ENCODE results near the gene SBK1.
"Not testable (repeated sequence)": the region's sequence is repeated elsewhere in the genome, so short reads cannot be mapped to it uniquely, and the experiment has no call there.

SBK1 gene

DNA sequence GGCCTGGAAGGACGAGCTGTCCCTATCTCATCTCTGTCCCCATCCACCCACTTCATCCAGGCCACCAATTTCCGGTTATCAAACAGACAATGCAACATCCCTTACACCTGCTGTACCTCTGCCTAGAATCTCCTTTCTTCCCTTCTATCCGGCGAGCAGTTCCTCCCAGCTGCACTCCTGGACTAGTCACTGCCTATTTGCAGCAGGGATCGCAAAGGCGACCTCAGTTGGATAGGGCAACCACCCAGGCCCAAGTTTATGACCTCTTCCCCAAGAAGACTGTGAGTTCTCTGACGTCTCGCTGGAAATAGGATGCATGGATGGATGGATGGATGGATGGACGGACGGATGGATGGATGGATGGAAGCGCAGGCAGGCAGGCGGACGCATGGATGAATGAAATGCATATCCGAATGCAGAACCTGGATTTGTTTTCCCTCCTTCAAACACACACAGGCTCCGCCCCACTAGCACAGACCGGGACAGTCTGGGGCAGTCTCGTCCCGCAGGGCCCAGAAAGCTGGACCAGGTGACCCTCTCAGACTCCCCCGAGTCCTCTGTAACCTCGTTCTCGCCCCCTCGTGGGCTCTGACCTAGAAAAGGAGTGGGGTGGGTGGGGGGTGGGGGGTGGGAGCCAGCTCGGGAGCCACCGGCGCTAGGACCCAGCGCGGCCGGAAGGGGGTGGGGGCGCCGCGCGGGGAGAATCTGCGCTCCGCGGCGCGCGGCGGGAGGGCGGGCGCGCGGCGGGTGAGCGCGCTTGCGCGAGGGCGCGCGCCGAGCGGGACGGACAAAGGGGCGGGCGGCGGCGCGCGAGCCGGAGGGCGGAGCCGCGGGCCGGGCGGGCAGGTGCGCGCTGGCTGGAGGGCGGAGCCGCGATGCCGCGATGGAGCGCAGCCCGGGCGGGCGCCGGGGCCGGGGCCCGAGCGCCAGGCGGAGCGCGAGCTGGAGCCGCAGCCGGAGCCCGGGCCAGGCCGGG lies at the start of gene SBK1:
Gene SBK1 (plus strand): TSS at position 875 of the 976 bp plus-strand sequence. CDS start 24,867 bp downstream, outside the sequence.
- DNase-seq, result peak in 1 of 2 experiments; percentile 54

- not testable (repeated sequence) for DNase-seq
Observed at GRCh38 chr16:28249483-28249882, 42.8 kb upstream of the SBK1 start.

- DNase-seq, result no peak
Observed at GRCh38 chr16:28250999-28251398, 41.3 kb upstream of the SBK1 start.

DNA sequence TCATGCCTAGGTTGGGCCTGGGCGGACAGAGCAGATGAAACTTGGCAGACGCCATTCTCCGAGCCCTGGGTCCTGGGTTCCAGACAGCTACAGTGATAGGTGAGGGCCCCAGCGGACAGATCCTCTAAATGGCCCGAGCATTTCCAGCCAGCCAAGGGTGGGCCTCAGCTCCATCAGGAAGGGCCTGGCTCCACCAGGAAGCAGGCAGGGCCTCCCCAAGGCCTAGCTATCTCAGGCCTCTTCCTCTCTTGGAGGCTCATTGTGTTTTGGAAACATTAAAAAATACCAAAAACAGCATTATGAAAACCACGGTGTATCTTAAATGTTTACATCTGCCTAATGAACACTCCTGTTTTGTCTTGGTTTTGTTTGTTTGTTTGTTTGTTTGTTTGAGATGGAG lies 38.2 kb upstream of the SBK1 start:
- no peak for DNase-seq

DNA sequence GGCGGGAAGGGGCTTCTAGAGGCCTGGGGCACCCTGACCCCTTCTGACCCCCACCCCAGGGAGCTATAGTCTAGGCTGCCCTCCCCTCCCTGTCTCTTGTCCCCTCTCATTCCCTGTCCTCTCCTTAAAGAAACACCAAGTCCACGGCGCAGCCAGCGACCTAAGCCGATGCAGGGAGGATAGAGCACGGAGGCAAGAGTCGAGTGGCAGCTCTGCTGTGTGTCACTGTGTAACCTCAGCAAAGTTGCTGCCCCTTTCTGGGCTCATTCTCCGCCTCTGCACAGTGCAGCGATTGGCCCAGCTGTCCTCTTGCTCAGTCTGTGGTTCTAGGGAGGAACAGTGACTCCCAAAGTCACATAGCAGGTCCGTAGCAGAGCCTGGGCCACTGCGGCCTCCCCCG lies 36.5 kb upstream of the SBK1 start:
- DNase-seq, result no peak

GRCh38 chr16:28257256-28257655 lies 35.1 kb upstream of the SBK1 start:
- no peak for DNase-seq

- peak; percentile 17 to 26 for DNase-seq
Observed at GRCh38 chr16:28258567-28258966, 33.8 kb upstream of the SBK1 start.

DNA sequence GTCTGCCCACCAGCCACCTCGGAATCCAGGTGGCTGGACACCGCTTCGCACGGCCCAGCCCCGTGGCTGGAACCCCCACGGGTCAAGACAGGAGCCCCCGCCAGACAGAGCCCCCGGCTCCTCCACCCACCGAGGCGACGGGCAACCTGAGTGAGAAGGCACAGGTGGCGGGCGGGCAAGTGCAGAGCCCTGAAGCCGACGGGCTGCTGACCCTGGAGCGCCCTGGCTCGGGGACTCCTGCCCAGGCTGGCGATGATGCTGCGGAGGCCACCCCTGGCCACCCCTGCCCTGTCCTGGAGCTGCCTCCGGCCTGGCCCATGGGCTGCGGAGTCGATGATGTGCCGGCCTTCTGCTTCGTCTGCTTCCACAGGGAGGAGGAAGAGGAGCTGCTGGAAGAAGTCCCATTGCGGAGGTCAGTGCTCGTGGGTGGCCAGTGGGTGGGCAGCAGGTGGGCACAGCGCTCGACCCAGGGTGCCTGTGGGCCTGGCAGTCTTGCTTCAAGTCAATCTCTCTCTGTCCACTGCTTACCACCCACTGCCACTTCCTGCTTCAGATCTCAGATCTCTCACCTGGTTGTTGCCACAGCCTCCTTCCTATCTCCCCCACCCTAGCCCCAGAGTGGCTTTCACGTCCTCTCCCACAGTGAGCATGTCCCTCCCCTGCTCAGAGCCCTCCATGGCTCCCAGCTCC lies 33.1 kb upstream of the SBK1 start:
- no peak for DNase-seq

DNA sequence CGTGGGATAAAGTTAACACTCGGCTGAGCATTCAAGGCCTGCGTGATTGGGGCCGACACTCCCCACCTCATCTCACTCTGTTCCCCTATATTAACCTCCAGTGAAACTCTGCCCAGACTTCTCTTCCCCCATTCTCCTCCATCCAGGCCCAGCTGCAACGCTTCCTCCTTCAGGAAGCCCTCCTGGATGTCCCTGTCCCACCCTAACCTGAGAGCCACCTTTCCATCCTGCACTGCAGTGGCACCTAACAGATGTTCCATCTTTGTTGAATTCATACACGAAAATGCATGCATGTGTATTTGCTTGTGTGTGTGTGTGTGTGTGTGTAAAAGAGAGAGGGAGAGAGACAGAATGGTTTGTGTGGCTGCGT lies 32.6 kb upstream of the SBK1 start:
- DNase-seq, result no peak

- no peak for DNase-seq
Observed at GRCh38 chr16:28260193-28260592, 32.1 kb upstream of the SBK1 start.

GRCh38 chr16:28261942-28262341 lies 30.4 kb upstream of the SBK1 start:
- peak; percentile 95 to 96 for DNase-seq

DNA sequence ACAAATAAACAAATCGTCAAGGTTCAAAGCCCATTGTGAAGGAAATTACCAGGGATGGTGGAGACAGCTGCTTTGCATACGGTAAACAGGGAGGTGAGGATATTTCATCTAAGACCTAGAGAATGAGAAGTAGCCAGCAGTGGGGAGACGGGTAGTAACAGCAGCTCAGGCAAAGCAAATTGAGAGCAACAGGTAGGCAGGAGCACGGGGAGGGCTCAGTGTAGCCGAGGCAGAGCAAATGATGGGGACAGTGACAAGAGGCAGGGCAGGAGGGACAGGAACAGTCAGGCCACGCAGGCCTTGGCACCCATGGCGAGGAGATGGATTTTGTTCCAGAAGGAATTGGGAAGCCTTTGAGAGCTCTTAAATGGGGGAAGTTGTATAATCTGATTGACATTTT lies 29.0 kb upstream of the SBK1 start:
- no peak for DNase-seq

GRCh38 chr16:28264656-28265055 lies 27.7 kb upstream of the SBK1 start:
- peak in 1 of 2 experiments; percentile 29 for DNase-seq

- no peak for DNase-seq
Observed at GRCh38 chr16:28265822-28266221, 26.5 kb upstream of the SBK1 start.

DNA sequence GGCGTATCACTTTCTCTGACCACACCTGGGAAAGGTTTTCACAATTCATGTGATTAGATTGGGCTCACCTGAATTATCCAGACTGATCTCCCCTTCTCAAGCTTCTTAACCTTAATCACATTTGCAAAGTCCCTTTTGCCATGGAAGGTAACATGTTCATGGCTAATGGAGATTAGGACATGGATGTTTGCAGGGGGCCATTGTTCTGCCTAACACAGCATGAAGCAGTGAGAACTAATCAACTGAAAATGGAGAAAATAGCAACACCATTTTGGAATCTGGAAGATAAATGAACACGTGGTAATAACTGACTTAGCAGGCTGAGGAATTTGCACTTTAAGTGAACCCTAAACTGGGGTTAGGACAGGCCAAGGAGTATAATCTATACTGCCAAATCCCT lies 25.0 kb upstream of the SBK1 start:
- DNase-seq, result no peak

DNA sequence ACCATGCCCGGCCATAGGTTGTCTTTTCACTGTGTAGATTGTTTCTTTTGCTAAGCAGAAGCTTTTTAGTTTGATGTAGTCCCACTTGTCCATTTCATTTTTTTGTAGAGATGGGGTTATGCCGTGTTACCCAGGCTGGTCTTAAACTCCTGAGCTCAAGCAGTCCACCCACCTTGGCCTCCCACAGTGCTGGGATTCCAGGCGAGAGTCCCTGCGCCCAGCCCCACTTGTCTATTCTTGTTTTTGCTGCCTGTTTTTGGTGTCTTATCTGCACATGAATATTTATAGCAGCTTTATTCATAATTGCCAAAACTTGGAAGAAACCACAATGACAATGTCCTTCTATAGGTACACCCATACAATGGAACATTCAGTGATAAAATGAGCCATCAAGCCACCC lies 18.8 kb upstream of the SBK1 start:
- no peak for DNase-seq

- DNase-seq, result no peak
Observed at GRCh38 chr16:28274676-28275075, 17.6 kb upstream of the SBK1 start.

GRCh38 chr16:28276301-28276700 lies 16.0 kb upstream of the SBK1 start:
- DNase-seq, result no peak

DNA sequence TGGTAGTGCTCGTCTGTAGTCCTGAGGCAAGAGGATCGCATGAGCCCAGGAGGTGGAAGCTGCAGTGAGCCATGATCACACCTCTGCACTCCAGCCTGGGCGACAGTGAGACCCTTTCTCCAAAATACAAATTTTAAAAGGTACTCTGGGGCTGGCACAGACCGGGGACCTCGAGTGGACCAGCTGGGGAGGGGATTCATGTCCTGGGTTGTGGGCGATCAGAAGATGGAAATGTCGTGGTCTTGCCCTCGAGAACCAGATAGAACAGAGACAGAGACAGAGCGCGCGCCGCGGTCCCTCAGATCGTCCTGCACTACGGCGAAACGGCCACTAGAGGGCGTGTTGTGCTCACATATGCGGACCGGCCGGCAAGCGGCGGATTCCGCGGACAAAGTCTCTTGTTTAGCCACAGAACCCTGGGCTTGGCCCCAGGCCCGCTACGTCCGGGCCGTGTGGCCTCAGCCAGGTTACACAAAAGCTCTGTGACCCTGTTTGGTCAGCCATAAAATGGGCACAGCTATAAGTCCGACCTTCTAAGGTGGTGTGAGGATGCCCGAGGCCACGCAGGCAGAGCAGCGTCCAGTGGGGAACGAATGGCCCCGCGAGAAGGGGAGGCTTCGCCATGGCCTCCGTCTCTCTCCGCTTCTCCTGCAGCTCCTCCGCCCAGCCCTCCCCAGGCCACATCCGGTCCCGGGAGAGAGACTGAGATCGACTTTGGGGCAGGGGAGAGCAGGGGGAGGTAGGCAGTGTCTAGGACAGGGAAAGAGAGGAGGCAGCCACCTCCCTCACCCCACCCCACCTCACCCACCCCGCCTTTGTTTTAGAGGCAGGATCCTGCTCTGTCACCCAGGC lies 14.6 kb upstream of the SBK1 start:
- DNase-seq, result peak; percentile 20 to 61

DNA sequence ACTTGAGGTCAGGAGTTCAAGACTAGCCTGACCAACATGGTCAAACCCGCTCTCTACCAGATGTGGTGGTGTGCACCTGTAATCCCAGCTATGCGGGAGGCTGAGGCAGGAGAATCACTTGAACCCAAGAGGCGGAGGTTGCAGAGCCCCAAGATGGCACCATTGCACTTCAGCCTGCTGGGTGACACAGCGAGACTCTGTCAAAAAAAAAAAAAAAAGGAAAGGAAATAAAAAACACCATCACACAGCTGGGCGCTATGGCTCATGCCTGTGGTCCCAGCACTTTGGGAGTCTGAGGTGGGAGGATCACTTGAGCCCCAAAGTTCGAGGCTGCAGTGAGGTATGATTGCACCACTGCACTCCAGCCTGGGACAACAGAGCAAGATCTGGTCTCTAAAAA lies 13.3 kb upstream of the SBK1 start:
- DNase-seq, result no peak

DNA sequence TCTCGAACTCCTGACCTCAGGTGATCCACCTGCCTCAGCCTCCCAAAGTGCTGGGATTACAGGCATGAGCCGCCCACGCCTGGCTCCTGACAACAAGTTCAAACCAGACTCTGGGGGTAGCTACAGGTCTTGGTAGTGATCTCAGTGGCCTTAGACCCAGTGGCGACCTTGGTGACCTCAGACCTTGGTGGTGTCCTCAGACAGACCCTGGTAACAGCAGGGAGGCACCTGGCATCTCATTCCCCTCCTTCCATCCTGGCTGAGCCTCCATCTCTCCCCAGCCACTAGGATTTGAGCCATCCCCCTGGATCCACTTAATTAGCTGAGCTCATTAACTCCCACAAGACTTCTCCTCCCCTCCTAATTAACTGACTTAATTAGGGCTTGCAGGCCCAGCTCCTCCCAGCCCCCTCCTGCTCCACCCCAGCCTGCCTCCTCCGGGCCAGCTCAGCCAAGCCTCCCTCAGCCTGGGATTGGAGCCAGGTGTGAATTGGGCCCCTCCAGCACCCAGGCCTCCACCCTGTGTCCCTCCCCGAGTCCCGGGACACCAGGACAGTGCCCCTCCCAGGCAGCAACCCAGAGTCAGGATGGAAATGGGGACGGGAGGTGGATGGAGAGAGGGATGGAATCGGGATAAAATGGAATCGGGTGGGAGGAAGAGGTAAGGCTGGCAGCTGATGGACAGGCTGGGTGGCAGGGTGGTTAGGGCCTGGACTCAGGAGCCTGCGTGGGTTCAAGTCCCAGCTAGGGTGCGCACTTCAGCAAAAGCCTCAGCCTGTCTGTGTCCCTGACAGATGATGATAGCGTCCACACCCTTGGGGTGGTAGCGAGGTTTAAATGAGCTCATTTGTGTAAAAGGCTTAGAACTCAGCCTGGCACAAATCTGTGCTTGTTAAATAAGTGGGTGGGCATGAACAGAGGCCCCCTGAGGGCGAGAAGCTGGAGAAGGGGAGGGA lies 11.2 kb upstream of the SBK1 start:
- no peak for DNase-seq

DNA sequence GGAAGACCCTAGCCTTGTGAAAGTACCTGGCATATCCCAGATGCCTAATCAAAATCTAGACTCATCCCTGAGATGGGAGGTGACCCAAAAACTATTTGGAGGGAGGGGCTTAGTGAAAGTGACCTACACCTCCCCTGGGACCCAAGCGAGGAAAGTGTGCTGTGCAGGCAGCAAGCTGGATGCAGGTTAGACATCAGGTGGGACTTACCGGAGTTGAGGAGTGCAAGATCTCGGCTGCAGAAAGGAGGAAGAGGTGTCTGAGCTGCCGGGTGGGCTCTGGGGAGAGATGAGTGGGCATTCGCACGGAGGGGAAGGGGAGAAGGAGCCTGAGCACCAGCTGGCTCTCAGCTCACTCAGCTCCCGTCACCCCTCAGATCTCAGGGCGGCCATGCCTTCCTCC lies 10.3 kb upstream of the SBK1 start:
- no peak for DNase-seq

All from cerebellar nuclear complex (tissue), 1 donor.